IPS-15b (cell line): ENCODE results near the gene KIAA2012.

Experiments
- H3K27me3 ChIP-seq: one replicate; pipeline ENCODE4 v1.6.1; 2013; ENCODE audit warnings: low read length; ENCODE audit not compliant: control insufficient read depth, insufficient read depth
- H3K36me3 ChIP-seq: one replicate; pipeline ENCODE4 v1.6.1; 2013; ENCODE audit warnings: low read length; ENCODE audit not compliant: control insufficient read depth, insufficient read depth
- H3K4me1 ChIP-seq: one replicate; pipeline ENCODE4 v1.6.1; 2013; ENCODE audit warnings: mild to moderate bottlenecking, low read length; ENCODE audit not compliant: control insufficient read depth, insufficient read depth
- H3K4me3 ChIP-seq: one replicate; pipeline ENCODE4 v1.5.1; 2013; ENCODE audit warnings: low read depth, low read length
- H3K9ac ChIP-seq: one replicate; pipeline ENCODE4 v1.6.1; 2013; ENCODE audit warnings: low read depth, mild to moderate bottlenecking, low read length
- H3K9me3 ChIP-seq: one replicate; pipeline ENCODE4 v1.6.1; 2013; ENCODE audit warnings: mild to moderate bottlenecking, low read length; ENCODE audit not compliant: control insufficient read depth, insufficient read depth

KIAA2012 gene

GRCh38 chr2:202193305-202193704, 120.2 kb downstream of the KIAA2012 start:
- no peaks in the 10 kb centered on the region for H3K9me3 ChIP-seq
- no peak overlapping the region for H3K4me3 ChIP-seq
- no peak overlapping the region for H3K9ac ChIP-seq
- H3K36me3 ChIP-seq = no peaks in the 10 kb centered on the region
- no peaks in the 10 kb centered on the region for H3K27me3 ChIP-seq
- no peaks in the 10 kb centered on the region for H3K4me1 ChIP-seq

- Histone ChIP-seq H3K9me3 (no peaks in the 10 kb centered on the region), H3K4me3 (no peak overlapping the region), H3K4me1 (no peaks in the 10 kb centered on the region), H3K36me3 (no peaks in the 10 kb centered on the region), H3K27me3 (no peaks in the 10 kb centered on the region), H3K9ac (no peak overlapping the region)
Observed at GRCh38 chr2:202193881-202194353, 120.9 kb downstream of the KIAA2012 start.

GRCh38 chr2:202194418-202194817, 121.4 kb downstream of the KIAA2012 start:
- H3K9ac ChIP-seq = no peak overlapping the region
- no peaks in the 10 kb centered on the region for H3K4me1 ChIP-seq
- no peaks in the 10 kb centered on the region for H3K27me3 ChIP-seq
- H3K4me3 ChIP-seq = no peak overlapping the region
- no peaks in the 10 kb centered on the region for H3K36me3 ChIP-seq
- H3K9me3 ChIP-seq = no peaks in the 10 kb centered on the region

GRCh38 chr2:202196727-202197126, 123.7 kb downstream of the KIAA2012 start:
- Histone ChIP-seq H3K36me3 (no peaks in the 10 kb centered on the region), H3K9me3 (no peaks in the 10 kb centered on the region), H3K4me1 (no peaks in the 10 kb centered on the region), H3K27me3 (no peaks in the 10 kb centered on the region), H3K4me3 (no peak overlapping the region), H3K9ac (no peak overlapping the region)

- no peaks in the 10 kb centered on the region for H3K4me1 ChIP-seq
- no peaks in the 10 kb centered on the region for H3K36me3 ChIP-seq
- no peak overlapping the region for H3K9ac ChIP-seq
- no peak overlapping the region for H3K4me3 ChIP-seq
- no peaks in the 10 kb centered on the region for H3K9me3 ChIP-seq
- no peaks in the 10 kb centered on the region for H3K27me3 ChIP-seq
Observed at GRCh38 chr2:202201220-202202160, 128.4 kb downstream of the KIAA2012 start.

- H3K4me3 ChIP-seq = no peak overlapping the region
- no peak overlapping the region for H3K9ac ChIP-seq
- H3K9me3 ChIP-seq = no peaks in the 10 kb centered on the region
- peaks cover under 1% of the 10 kb centered on the region for H3K36me3 ChIP-seq
- no peaks in the 10 kb centered on the region for H3K4me1 ChIP-seq
- H3K27me3 ChIP-seq = no peaks in the 10 kb centered on the region
Observed at GRCh38 chr2:202203348-202203747, 130.3 kb downstream of the KIAA2012 start.

- Histone ChIP-seq H3K4me3 (no peak overlapping the region), H3K36me3 (peaks cover 6% of the 10 kb centered on the region), H3K9ac (no peak overlapping the region), H3K4me1 (no peaks in the 10 kb centered on the region), H3K9me3 (no peaks in the 10 kb centered on the region), H3K27me3 (no peaks in the 10 kb centered on the region)
Observed at GRCh38 chr2:202204855-202205254, 131.8 kb downstream of the KIAA2012 start.

- Histone ChIP-seq H3K4me1 (no peaks in the 10 kb centered on the region), H3K36me3 (peaks cover 6% of the 10 kb centered on the region)
Observed at GRCh38 chr2:202208526-202208925, 135.5 kb downstream of the KIAA2012 start.

GRCh38 chr2:202215179-202215578, 142.1 kb downstream of the KIAA2012 start:
- no peaks in the 10 kb centered on the region for H3K4me1 ChIP-seq
- no peak overlapping the region for H3K4me3 ChIP-seq
- H3K36me3 ChIP-seq = no peaks in the 10 kb centered on the region
- H3K9ac ChIP-seq = no peak overlapping the region
- H3K27me3 ChIP-seq = no peaks in the 10 kb centered on the region
- no peaks in the 10 kb centered on the region for H3K9me3 ChIP-seq

More at GRCh38 chr2:202208526-202208925, 135.5 kb downstream of the KIAA2012 start:
- H3K4me3 ChIP-seq = no peak overlapping the region
- H3K9ac ChIP-seq = no peak overlapping the region
- H3K9me3 ChIP-seq = no peaks in the 10 kb centered on the region
- H3K27me3 ChIP-seq = no peaks in the 10 kb centered on the region

- Histone ChIP-seq H3K4me3 (no peak overlapping the region), H3K4me1 (peaks cover 4% of the 10 kb centered on the region), H3K9ac (no peak overlapping the region), H3K9me3 (no peaks in the 10 kb centered on the region), H3K27me3 (no peaks in the 10 kb centered on the region), H3K36me3 (peaks cover 4% of the 10 kb centered on the region)
Observed at GRCh38 chr2:202221873-202222272, 148.8 kb downstream of the KIAA2012 start.

- H3K9me3 ChIP-seq = no peaks in the 10 kb centered on the region
- H3K36me3 ChIP-seq = no peaks in the 10 kb centered on the region
- peaks cover 12% of the 10 kb centered on the region for H3K4me1 ChIP-seq
- H3K4me3 ChIP-seq = peak overlapping the region; percentile 96
- H3K27me3 ChIP-seq = no peaks in the 10 kb centered on the region
- H3K9ac ChIP-seq = peak overlapping the region; percentile 98
Observed at GRCh38 chr2:202237787-202238233, 164.8 kb downstream of the KIAA2012 start.
